CMK (cell line): ENCODE data around the gene PSTPIP1.
"Not testable (repeated sequence)": the region's sequence is repeated elsewhere in the genome, so short reads cannot be mapped to it uniquely, and the experiment has no call there.

Source experiments
- DNase-seq: peaks from one replicate; pipeline ENCODE4 v3.0.0-alpha.2; 2010; ENCODE audit warnings: low read depth

The PSTPIP1 gene

GRCh38 chr15:76994971-76995945 is at the start of gene PSTPIP1:
Gene PSTPIP1 (plus strand): TSS chr15:76995126. CDS start chr15:76995574, 448 bp downstream.
- no peak for DNase-seq

- DNase-seq, result no peak
These were observed 49.3 kb upstream of the PSTPIP1 start for GRCh38 chr15:76945494-76946093.

- no peak for DNase-seq
These were observed 47.5 kb upstream of the PSTPIP1 start for GRCh38 chr15:76947454-76947853.

GRCh38 chr15:76951220-76951619 is 43.7 kb upstream of the PSTPIP1 start:
- DNase-seq, result peak; percentile 47

- DNase-seq, result no peak
These were observed 41.0 kb upstream of the PSTPIP1 start for GRCh38 chr15:76953913-76954312.

GRCh38 chr15:76954744-76955143 is 40.2 kb upstream of the PSTPIP1 start:
- DNase-seq, result no peak

GRCh38 chr15:76961268-76962011 is 33.5 kb upstream of the PSTPIP1 start:
- DNase-seq, result no peak

- no peak for DNase-seq
These were observed 32.5 kb upstream of the PSTPIP1 start for GRCh38 chr15:76962337-76963013.

GRCh38 chr15:76963596-76963995 is 31.3 kb upstream of the PSTPIP1 start:
- DNase-seq, result no peak

GRCh38 chr15:76964157-76964556 is 30.8 kb upstream of the PSTPIP1 start:
- DNase-seq, result no peak

- not testable (repeated sequence) for DNase-seq
These were observed 28.9 kb upstream of the PSTPIP1 start for GRCh38 chr15:76966051-76966450.

- DNase-seq, result no peak
These were observed 27.9 kb upstream of the PSTPIP1 start for GRCh38 chr15:76967067-76967466.

- DNase-seq, result no peak
These were observed 26.6 kb upstream of the PSTPIP1 start for GRCh38 chr15:76968306-76968705.

GRCh38 chr15:76972389-76973361 is 22.3 kb upstream of the PSTPIP1 start:
- DNase-seq, result no peak

- DNase-seq, result no peak
These were observed 21.6 kb upstream of the PSTPIP1 start for GRCh38 chr15:76973362-76973743.

- no peak for DNase-seq
These were observed 21.0 kb upstream of the PSTPIP1 start for GRCh38 chr15:76973906-76974305.

GRCh38 chr15:76974456-76975036 is 20.4 kb upstream of the PSTPIP1 start:
- DNase-seq, result no peak

GRCh38 chr15:76976141-76976540 is 18.8 kb upstream of the PSTPIP1 start:
- DNase-seq, result no peak

- no peak for DNase-seq
These were observed 18.2 kb upstream of the PSTPIP1 start for GRCh38 chr15:76976572-76977270.
